HepG2 (cell line): ENCODE measurements around the gene ARHGEF16. TPM values are rescaled to one million over a fixed set of nuclear protein-coding genes. Genes with fewer than 3 reads are reported as not detected.

Experiments
- ATF7-NPFF ChIP-seq: sonication (generic); formaldehyde crosslinking; IDR thresholded peaks from 2 replicates; pipeline ENCODE4 v1.8.1; 2023; ENCODE audit warnings: mild to moderate bottlenecking, low read depth, missing genetic modification reagents, moderate library complexity
- DRAP1 ChIP-seq: IDR thresholded peaks from 2 replicates; pipeline ENCODE4 v1.6.1; 2016; ENCODE audit warnings: missing genetic modification reagents, missing compliant biosample characterization
- EED ChIP-seq: sonication (generic); formaldehyde crosslinking; IDR thresholded peaks from 2 replicates; pipeline ENCODE4 v1.5.0; 2020; ENCODE audit warnings: mild to moderate bottlenecking, missing genetic modification reagents
- RFXAP ChIP-seq: sonication (generic); formaldehyde crosslinking; IDR thresholded peaks from 2 replicates; pipeline ENCODE4 v1.4.0; 2020; ENCODE audit warnings: missing genetic modification reagents, borderline replicate concordance
- SIX1 ChIP-seq: sonication (generic); formaldehyde crosslinking; IDR thresholded peaks from 2 replicates; pipeline ENCODE4 v1.4.0; 2020; ENCODE audit warnings: missing genetic modification reagents, borderline replicate concordance
- SIX4 ChIP-seq: sonication (generic); formaldehyde crosslinking; IDR thresholded peaks from 2 replicates; pipeline ENCODE4 v1.4.0; 2020; ENCODE audit warnings: missing genetic modification reagents
- SP140L ChIP-seq: sonication (generic); formaldehyde crosslinking; IDR thresholded peaks from 2 replicates; pipeline ENCODE4 v1.4.0; 2020; ENCODE audit warnings: missing genetic modification reagents, borderline replicate concordance
- TCF7L2 ChIP-seq: IDR thresholded peaks from 2 replicates; pipeline ENCODE4 v1.6.1; 2011; ENCODE audit warnings: mild to moderate bottlenecking, low read depth, low read length, moderate library complexity
- TEAD3 ChIP-seq: optimal IDR thresholded peaks from 2 replicates; pipeline ENCODE3; 2016; ENCODE audit warnings: borderline replicate concordance
- ZNF230 ChIP-seq: sonication (generic); formaldehyde crosslinking; IDR thresholded peaks from 2 replicates; pipeline ENCODE4 v1.4.0; 2020; ENCODE audit warnings: mild to moderate bottlenecking, missing genetic modification reagents
- ZNF253 ChIP-seq: sonication (generic); formaldehyde crosslinking; IDR thresholded peaks from 2 replicates; pipeline ENCODE4 v1.8.0; 2022; ENCODE audit warnings: mild to moderate bottlenecking, missing genetic modification reagents, borderline replicate concordance
- ZNF326 ChIP-seq: sonication (generic); formaldehyde crosslinking; IDR thresholded peaks from 2 replicates; pipeline ENCODE4 v1.4.0; 2020; ENCODE audit warnings: missing genetic modification reagents, borderline replicate concordance
- ZNF407 ChIP-seq: sonication (generic); formaldehyde crosslinking; IDR thresholded peaks from one replicate; pipeline ENCODE4 v1.5.1; 2020; ENCODE audit warnings: mild to moderate bottlenecking, missing genetic modification reagents; ENCODE audit errors: not compliant biosample characterization
- ZNF460 ChIP-seq: sonication (generic); formaldehyde crosslinking; IDR thresholded peaks from 2 replicates; pipeline ENCODE4 v1.5.1; 2020; ENCODE audit warnings: missing genetic modification reagents, mild to moderate bottlenecking, borderline replicate concordance
- ZNF510 ChIP-seq: sonication (generic); formaldehyde crosslinking; IDR thresholded peaks from 2 replicates; pipeline ENCODE4 v1.4.0; 2020; ENCODE audit warnings: low read depth, mild to moderate bottlenecking, missing genetic modification reagents
- ZNF678 ChIP-seq: sonication (generic); formaldehyde crosslinking; IDR thresholded peaks from 2 replicates; pipeline ENCODE4 v1.4.0; 2020; ENCODE audit warnings: mild to moderate bottlenecking, missing genetic modification reagents
- ZNF766 ChIP-seq: sonication (generic); formaldehyde crosslinking; IDR thresholded peaks from 2 replicates; pipeline ENCODE4 v1.5.0; 2020; ENCODE audit warnings: missing genetic modification reagents, borderline replicate concordance
- ZNF782 ChIP-seq: sonication (generic); formaldehyde crosslinking; IDR thresholded peaks from 2 replicates; pipeline ENCODE4 v1.4.0; 2020; ENCODE audit warnings: missing genetic modification reagents, mild to moderate bottlenecking, borderline replicate concordance
- polyA plus RNA-seq, 8 experiments: library from polyadenylated mRNA; depleted of rRNA in 3 of 8; stranded (reverse) in 7 of 8; unstranded in 1 of 8; fragments of >200 nt; fragmentation: Illumina TruSeq in 4 of 8; extraction: Trizol in 4 of 8; gene quantifications; 2 replicates each; pipeline versions ENCODE4 v1.2.1 to v1.2.3, GENCODE V29; 2011 to 2016; ENCODE audit warnings: low read depth in 4 of 8, missing spikeins in 1 of 8, mixed read lengths in 1 of 8; ENCODE audit not compliant: insufficient read depth in 1 of 8
- total RNA-seq, 5 experiments: library from RNA; depleted of rRNA; stranded (reverse); fragments of >200 nt; fragmentation: Illumina TruSeq; extraction: Trizol; gene quantifications; 2 replicates each; pipeline ENCODE4 v1.2.3, GENCODE V29; 2016; ENCODE audit warnings: low read depth in 1 of 5
- TF ChIP-seq, protein P1 (sequence below): sonication (generic); formaldehyde crosslinking; IDR thresholded peaks from 2 replicates; pipeline ENCODE4 v1.5.0; 2020; ENCODE audit warnings: mild to moderate bottlenecking, missing genetic modification reagents
- TF ChIP-seq, protein P2 (sequence below): sonication (generic); formaldehyde crosslinking; IDR thresholded peaks from 2 replicates; pipeline ENCODE4 v1.4.0; 2020; ENCODE audit warnings: mild to moderate bottlenecking, missing genetic modification reagents

ARHGEF16 gene
- total and polyA plus RNA-seq, 2 of the 13 experiments (the other 11 are each of a cell fraction or from before 2014, with no cell fraction given): 20.3 to 39.9 TPM

DNA sequence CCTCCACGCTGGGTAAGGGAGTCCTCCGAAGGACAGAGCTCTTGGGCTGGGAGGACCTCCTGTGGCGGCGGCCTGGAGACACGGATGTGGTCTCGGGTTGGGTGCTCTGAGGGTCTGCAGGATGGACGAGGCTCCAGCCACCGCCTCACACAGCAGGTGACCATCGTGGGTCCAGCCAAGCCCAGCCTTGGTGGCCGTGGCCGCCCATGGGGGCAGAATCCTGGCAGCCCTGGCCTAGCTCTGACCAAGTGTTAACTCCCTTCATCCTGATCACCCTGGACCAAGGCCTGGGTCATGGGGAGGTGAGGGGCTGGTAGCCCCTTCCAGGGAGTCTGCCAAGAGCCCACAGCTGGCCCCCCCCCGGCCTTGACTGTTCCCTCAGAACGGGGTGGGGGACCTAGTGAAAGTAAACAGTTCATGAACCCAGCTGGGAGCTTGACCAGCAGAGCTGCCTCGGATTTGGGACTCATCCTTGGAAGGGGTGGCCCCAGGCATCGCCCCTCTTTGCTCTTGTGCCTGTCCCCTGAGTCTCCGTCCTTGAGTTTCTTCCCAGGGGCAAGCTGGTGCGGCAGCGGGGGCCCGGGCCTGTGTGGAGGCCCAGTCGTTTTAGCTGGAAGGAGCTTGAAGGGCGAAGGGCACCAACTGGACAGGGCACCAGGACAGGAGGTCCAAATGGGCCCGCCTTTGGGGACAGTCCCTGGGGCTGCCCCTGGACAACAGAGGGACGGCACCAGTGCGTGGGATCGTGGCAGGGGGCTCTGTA, 17.8 kb downstream of the ARHGEF16 start (continued):
- TF ChIP-seq, protein P1, sequence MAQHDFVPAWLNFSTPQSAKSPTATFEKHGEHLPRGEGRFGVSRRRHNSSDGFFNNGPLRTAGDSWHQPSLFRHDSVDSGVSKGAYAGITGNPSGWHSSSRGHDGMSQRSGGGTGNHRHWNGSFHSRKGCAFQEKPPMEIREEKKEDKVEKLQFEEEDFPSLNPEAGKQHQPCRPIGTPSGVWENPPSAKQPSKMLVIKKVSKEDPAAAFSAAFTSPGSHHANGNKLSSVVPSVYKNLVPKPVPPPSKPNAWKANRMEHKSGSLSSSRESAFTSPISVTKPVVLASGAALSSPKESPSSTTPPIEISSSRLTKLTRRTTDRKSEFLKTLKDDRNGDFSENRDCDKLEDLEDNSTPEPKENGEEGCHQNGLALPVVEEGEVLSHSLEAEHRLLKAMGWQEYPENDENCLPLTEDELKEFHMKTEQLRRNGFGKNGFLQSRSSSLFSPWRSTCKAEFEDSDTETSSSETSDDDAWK (CRISPR knock-in tag): no peak
- TF ChIP-seq ZNF678: no peak
- no peak for TF ChIP-seq RFXAP (CRISPR knock-in tag)
- TF ChIP-seq EED (CRISPR knock-in tag): no peak
- TF ChIP-seq ZNF460 (CRISPR knock-in tag): no peak
- TF ChIP-seq ZNF510 (CRISPR knock-in tag): peak; percentile 65; the same call in 1 of the 2 replicates
- TF ChIP-seq ZNF766 (CRISPR knock-in tag): no peak; the same call in 1 of the 2 replicates
- no peak for TF ChIP-seq TCF7L2
- TF ChIP-seq ZNF407: peak; percentile 84
- TF ChIP-seq SIX4 (CRISPR knock-in tag): no peak
- TF ChIP-seq ATF7-NPFF (CRISPR knock-in tag): peak; percentile 12; the same call in 1 of the 2 replicates
- no peak for TF ChIP-seq ZNF230 (CRISPR knock-in tag)
- no peak for TF ChIP-seq DRAP1 (CRISPR knock-in tag)
- TF ChIP-seq ZNF253 (CRISPR knock-in tag): no peak
- TF ChIP-seq SIX1 (CRISPR knock-in tag): no peak
- TF ChIP-seq TEAD3 (CRISPR knock-in tag): no peak
- no peak for TF ChIP-seq ZNF782
- no peak for TF ChIP-seq SP140L
- TF ChIP-seq ZNF326 (CRISPR knock-in tag): no peak
- TF ChIP-seq, protein P2, sequence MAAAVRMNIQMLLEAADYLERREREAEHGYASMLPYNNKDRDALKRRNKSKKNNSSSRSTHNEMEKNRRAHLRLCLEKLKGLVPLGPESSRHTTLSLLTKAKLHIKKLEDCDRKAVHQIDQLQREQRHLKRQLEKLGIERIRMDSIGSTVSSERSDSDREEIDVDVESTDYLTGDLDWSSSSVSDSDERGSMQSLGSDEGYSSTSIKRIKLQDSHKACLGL (CRISPR knock-in tag): no peak
